Neural cell (in vitro differentiated cells): ENCODE results near the gene NCR3LG1. TPM values are rescaled to one million over a fixed set of nuclear protein-coding genes. Genes with fewer than 3 reads are reported as not detected.

Experiments
- H2AFZ ChIP-seq: fragments of 200-600, 300-800 bp; sonication (generic), shearing (Covaris generic); 2 replicates; pipeline ENCODE4 v1.6.0; 2014; ENCODE audit warnings: low read depth, mild to moderate bottlenecking, antibody characterized with exemption, low read length, moderate library complexity
- H3F3A ChIP-seq: fragments of 200-600 bp; shearing (Covaris generic); 2 replicates; pipeline ENCODE4 v1.6.1; 2016; ENCODE audit warnings: mild to moderate bottlenecking, moderate library complexity, mixed read lengths, antibody characterized with exemption, low read length; ENCODE audit not compliant: insufficient read depth, poor library complexity, severe bottlenecking
- H3K27ac ChIP-seq: fragments of 200-600, 300-800 bp; sonication (generic), shearing (Covaris generic); 2 replicates; pipeline ENCODE4 v1.5.1; 2014; ENCODE audit warnings: mild to moderate bottlenecking, low read length, moderate library complexity
- H3K27me3 ChIP-seq: fragments of 300-800, 200-600 bp; sonication (generic), shearing (Covaris generic); 2 replicates; pipeline ENCODE4 v1.6.0; 2014; ENCODE audit warnings: mild to moderate bottlenecking, low read depth, low read length, moderate library complexity; ENCODE audit not compliant: insufficient read depth
- H3K36me3 ChIP-seq: fragments of 300-800, 200-600 bp; sonication (generic), shearing (Covaris generic); 2 replicates; pipeline ENCODE4 v1.5.1; 2014; ENCODE audit warnings: mild to moderate bottlenecking, antibody characterized with exemption, low read length, moderate library complexity; ENCODE audit not compliant: insufficient read depth
- H3K4me2 ChIP-seq: fragments of 300-800, 200-600 bp; sonication (generic), shearing (Covaris generic); 2 replicates; pipeline ENCODE4 v1.6.0; 2014; ENCODE audit warnings: mild to moderate bottlenecking, low read length
- H3K4me3 ChIP-seq: fragments of 300-800, 200-600 bp; sonication (generic), shearing (Covaris generic); 2 replicates; pipeline ENCODE4 v1.5.1; 2014; ENCODE audit warnings: mild to moderate bottlenecking, low read length, moderate library complexity
- H3K79me2 ChIP-seq: fragments of 200-600 bp; shearing (Covaris generic); replicated peaks from 2 replicates; pipeline ENCODE4 v1.6.0; 2014; ENCODE audit warnings: mild to moderate bottlenecking, low read length, moderate library complexity; ENCODE audit not compliant: insufficient read depth
- H3K9ac ChIP-seq: fragments of 300-800, 200-600 bp; sonication (generic), shearing (Covaris generic); 2 replicates; pipeline ENCODE4 v1.6.1; 2016; ENCODE audit warnings: mild to moderate bottlenecking, low read length, mixed read lengths
- H3K9me2 ChIP-seq: fragments of 200-600 bp; shearing (Covaris generic); 2 replicates; pipeline ENCODE4 v1.6.1; 2016; ENCODE audit warnings: mild to moderate bottlenecking, low read length, mixed read lengths; ENCODE audit not compliant: insufficient read depth
- H3K9me3 ChIP-seq: fragments of 200-600, 300-800 bp; sonication (generic), shearing (Covaris generic); 2 replicates; pipeline ENCODE4 v1.6.1; 2016; ENCODE audit warnings: mild to moderate bottlenecking, mixed run types, low read length, moderate library complexity, mixed read lengths
- H4K20me1 ChIP-seq: fragments of 200-600 bp; shearing (Covaris generic); 2 replicates; pipeline ENCODE4 v1.6.1; 2016; ENCODE audit warnings: mild to moderate bottlenecking, mixed run types; ENCODE audit not compliant: insufficient read depth
- CTCF ChIP-seq: fragments of 450-650 bp; IDR thresholded peaks from 2 replicates; pipeline ENCODE4 v1.5.1; 2014; ENCODE audit warnings: antibody characterized with exemption, mild to moderate bottlenecking, moderate library complexity; ENCODE audit not compliant: poor library complexity, severe bottlenecking
- EP300 ChIP-seq: fragments of 450-650 bp; conservative IDR thresholded peaks from 2 replicates; pipeline ENCODE4 v1.6.1; 2014; ENCODE audit warnings: antibody characterized with exemption, mild to moderate bottlenecking, moderate library complexity; ENCODE audit not compliant: poor library complexity, severe bottlenecking
- EZH2 ChIP-seq: fragments of 200-600, 300-800 bp; shearing (Covaris generic), sonication (generic); IDR thresholded peaks from 2 replicates; pipeline ENCODE4 v1.6.1; 2014; ENCODE audit warnings: antibody characterized with exemption, low read length, borderline replicate concordance, mild to moderate bottlenecking; ENCODE audit not compliant: insufficient read depth, poor library complexity, severe bottlenecking
- MXI1 ChIP-seq: fragments of 450-650 bp; conservative IDR thresholded peaks from 2 replicates; pipeline ENCODE4 v1.6.1; 2014; ENCODE audit warnings: antibody characterized with exemption, mild to moderate bottlenecking; ENCODE audit not compliant: poor library complexity, severe bottlenecking
- POLR2AphosphoS5 ChIP-seq: IDR thresholded peaks from 2 replicates; pipeline ENCODE4 v1.6.1; 2012
- RAD21 ChIP-seq: fragments of 450-650 bp; conservative IDR thresholded peaks from 2 replicates; pipeline ENCODE4 v1.6.1; 2014; ENCODE audit warnings: antibody characterized with exemption, mild to moderate bottlenecking, moderate library complexity
- REST ChIP-seq: IDR thresholded peaks from 2 replicates; pipeline ENCODE4 v1.6.1; 2012; ENCODE audit warnings: borderline replicate concordance
- SMC3 ChIP-seq: fragments of 450-650 bp; conservative IDR thresholded peaks from 2 replicates; pipeline ENCODE4 v1.6.1; 2014; ENCODE audit warnings: antibody characterized with exemption, mild to moderate bottlenecking, moderate library complexity; ENCODE audit not compliant: poor library complexity
- TAF1 ChIP-seq: IDR thresholded peaks from 2 replicates; pipeline ENCODE4 v1.6.1; 2012; ENCODE audit warnings: low read depth
- polyA plus RNA-seq: library from polyadenylated mRNA; depleted of rRNA; stranded (reverse); fragments of >200 nt; gene quantifications from 2 replicates; pipeline ENCODE4 v1.2.3, GENCODE V29; 2014

NCR3LG1 gene
- polyA plus RNA-seq, 1 donor from 2014 or later: 3.1 TPM

GRCh38 chr11:17350455-17351171, 987 bp upstream of the NCR3LG1 start:
- H3K4me3 ChIP-seq: peak overlapping the region; percentile 81
- peaks cover 27% of the 10 kb centered on the region for H3K27me3 ChIP-seq
- no peak overlapping the region for H3K27ac ChIP-seq
- no peaks in the 10 kb centered on the region for H3K36me3 ChIP-seq
- H2AFZ ChIP-seq: no peak overlapping the region
- H3F3A ChIP-seq: peaks cover 3% of the 10 kb centered on the region
- no peaks in the 10 kb centered on the region for H3K79me2 ChIP-seq
- no peak for TF ChIP-seq EP300
- TF ChIP-seq SMC3: no peak
- TF ChIP-seq REST: no peak
- no peak for TF ChIP-seq RAD21
- no peak for TF ChIP-seq CTCF
- no peak for TF ChIP-seq MXI1
- TF ChIP-seq POLR2AphosphoS5: no peak
- no peak for TF ChIP-seq EZH2
- TF ChIP-seq TAF1: no peak
- no peaks in the 10 kb centered on the region for H3K9me3 ChIP-seq
- no peaks in the 10 kb centered on the region for H3K9me2 ChIP-seq
- H4K20me1 ChIP-seq: no peaks in the 10 kb centered on the region
- no peak overlapping the region for H3K4me2 ChIP-seq
- peak overlapping the region; percentile 78 for H3K9ac ChIP-seq

GRCh38 chr11:17351172-17351509, 459 bp upstream of the NCR3LG1 start:
- peaks cover 27% of the 10 kb centered on the region for H3K27me3 ChIP-seq
- no peaks in the 10 kb centered on the region for H3K79me2 ChIP-seq
- H3K9me3 ChIP-seq: no peaks in the 10 kb centered on the region
- peak overlapping the region; percentile 78 for H3K9ac ChIP-seq
- no peaks in the 10 kb centered on the region for H3K9me2 ChIP-seq
- H4K20me1 ChIP-seq: no peaks in the 10 kb centered on the region
- peak overlapping the region; percentile 58 for H3K4me2 ChIP-seq
- H3F3A ChIP-seq: peaks cover 3% of the 10 kb centered on the region
- no peak overlapping the region for H2AFZ ChIP-seq
- no peak overlapping the region for H3K27ac ChIP-seq
- H3K36me3 ChIP-seq: no peaks in the 10 kb centered on the region
- TF ChIP-seq POLR2AphosphoS5: no peak
- no peak for TF ChIP-seq REST
- no peak for TF ChIP-seq EP300
- TF ChIP-seq EZH2: no peak
- no peak for TF ChIP-seq MXI1
- no peak for TF ChIP-seq RAD21
- TF ChIP-seq SMC3: no peak
- no peak for TF ChIP-seq CTCF
- TF ChIP-seq TAF1: no peak
- peak overlapping the region; percentile 81 for H3K4me3 ChIP-seq
